DMS153 treated with DMSO at 0.1 percent for 48 hours (cell line): ENCODE data around the gene BID.
"Not testable (repeated sequence)": the region's sequence is repeated elsewhere in the genome, so short reads cannot be mapped to it uniquely, and the experiment has no call there.

ENCODE experiments used
- DNase-seq: peaks from one replicate; lab custom pipeline; 2025; ENCODE audit not compliant: unreplicated experiment; lab: John Stamatoyannopoulos, UW

The BID gene

GRCh38 chr22:17770180-17771077 lies 3.8 kb downstream of the BID start:
- no peak for DNase-seq

DNA sequence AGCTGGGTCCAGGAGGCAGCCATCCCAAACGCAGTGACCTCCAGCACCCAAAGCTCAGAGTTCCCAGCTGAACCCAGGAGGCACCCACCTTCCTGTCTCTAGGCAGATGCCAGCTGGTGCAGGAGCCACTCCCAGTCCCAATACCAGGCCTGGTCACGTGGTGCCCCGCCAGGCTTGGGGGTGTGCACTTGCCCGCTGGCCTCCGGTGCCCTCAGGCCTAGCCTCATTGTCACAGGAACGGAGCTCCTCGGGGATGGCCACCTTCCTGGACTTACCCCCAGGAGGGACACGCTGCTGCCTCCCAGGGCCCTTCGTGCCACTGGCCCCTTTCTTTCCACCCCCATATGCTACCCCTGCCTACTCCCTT lies 4.6 kb downstream of the BID start:
- DNase-seq: no peak

DNA sequence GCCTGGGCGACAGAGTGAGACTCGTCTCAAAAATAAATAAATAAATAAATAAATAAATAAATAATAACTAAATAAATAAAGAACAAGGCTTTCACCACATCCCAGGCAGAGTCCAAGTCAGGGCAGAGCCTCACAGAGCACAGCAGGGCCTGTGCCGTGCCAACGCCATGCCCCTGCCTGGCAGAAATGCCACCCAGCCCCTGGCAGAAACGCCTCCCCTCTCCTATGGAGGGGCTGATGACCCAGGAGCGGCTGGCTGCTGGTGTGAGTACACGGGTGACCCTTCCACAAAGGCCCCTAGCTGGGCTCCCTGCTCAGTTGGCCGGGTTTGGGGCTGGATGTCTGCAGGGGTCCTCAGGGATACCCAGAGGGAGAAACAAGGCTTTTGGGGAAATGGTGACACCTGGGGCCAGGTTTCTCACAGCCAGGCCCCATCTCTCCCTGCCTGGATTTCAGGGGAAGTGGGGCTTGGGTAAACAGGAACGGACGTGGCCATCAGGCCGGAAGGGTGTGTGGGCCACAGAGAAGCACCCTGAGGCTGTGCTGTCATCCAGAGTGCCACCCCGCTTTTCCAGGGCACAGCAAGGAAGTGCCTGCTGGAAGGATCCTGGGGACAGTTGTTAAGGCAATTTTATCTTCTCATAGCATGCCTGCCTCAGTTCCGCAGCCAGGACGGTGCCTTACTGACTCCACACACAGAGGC lies 5.1 kb downstream of the BID start:
- DNase-seq: no peak

DNA sequence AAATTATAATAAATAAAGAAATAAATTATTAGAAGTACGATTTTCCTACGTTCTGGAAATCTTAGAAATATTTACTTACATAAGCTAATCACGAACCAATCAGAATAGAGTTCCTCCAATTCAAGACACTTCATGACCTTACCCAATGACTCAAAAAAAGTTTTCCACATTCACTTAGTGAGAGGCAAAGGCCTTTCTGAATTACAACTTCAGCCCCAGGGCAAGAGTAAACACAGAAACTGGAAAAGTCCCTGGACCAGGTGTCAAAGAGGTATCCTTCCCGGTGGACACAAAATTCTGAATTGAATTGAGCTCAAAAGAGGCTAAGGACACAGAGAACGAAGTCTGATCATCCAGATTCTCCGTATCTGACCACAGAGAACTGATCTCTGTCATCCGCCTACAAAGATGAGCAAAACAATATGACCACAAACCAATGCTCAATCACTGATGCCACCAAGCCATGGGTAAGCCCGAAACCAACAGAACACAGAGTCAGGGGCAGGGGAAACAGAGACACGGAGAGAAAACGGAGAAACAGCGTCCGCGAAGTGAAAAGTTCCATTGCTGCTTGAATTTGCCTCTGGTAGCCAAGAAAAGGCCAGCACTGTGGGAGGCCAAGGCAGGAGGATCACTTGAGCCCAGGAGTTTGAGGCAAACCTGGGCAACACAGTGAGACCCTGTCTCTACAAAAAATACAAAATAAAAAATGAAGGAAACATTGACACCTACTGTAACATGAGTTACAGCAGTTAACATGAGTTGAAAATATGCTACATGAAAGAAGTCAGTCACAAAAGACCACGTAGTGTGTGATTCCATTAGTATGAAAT lies 6.8 kb downstream of the BID start:
- DNase-seq: no peak

DNA sequence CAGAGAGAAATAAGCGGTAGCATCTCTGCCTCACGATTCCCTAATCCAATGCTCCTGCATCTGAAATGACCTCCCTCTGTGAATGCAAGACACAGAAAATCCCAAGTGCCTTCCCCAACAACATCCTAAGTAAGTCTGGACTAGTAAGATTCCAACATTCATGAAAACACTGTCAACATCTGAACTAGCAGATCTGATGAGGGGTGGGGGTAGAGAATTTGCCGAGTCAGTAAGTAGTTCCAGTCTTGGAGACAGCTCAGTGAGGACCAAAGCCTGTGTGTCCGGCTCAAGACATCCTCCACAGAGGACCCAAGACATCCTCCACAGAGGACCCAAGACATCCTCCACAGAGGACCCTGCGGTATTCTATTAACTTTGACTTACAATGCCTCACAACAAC lies 9.4 kb downstream of the BID start:
- DNase-seq: not testable (repeated sequence)

- DNase-seq: no peak
These were observed 10.2 kb downstream of the BID start for GRCh38 chr22:17764036-17764435.

DNA sequence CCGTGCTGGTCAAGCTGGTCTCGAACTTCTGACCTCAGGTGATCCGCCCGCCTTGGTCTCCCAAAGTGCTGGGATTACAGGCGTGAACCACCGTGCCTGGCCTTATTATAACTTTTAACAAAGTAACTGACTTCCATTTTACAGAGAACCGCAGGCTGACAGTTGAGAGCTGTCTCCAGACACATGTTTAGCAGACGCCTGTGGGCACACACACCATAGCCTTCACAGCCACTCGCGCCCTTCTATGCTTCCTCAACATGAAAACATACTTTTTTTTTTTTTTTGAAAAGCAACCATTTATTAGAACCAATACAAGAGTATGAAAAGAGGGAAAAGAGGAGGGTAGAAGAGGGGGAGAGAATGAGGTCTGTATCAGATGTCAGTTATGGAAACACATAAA lies 10.8 kb downstream of the BID start:
- DNase-seq: not testable (repeated sequence)

- no peak for DNase-seq
These were observed 13.2 kb downstream of the BID start for GRCh38 chr22:17761138-17761488.

DNA sequence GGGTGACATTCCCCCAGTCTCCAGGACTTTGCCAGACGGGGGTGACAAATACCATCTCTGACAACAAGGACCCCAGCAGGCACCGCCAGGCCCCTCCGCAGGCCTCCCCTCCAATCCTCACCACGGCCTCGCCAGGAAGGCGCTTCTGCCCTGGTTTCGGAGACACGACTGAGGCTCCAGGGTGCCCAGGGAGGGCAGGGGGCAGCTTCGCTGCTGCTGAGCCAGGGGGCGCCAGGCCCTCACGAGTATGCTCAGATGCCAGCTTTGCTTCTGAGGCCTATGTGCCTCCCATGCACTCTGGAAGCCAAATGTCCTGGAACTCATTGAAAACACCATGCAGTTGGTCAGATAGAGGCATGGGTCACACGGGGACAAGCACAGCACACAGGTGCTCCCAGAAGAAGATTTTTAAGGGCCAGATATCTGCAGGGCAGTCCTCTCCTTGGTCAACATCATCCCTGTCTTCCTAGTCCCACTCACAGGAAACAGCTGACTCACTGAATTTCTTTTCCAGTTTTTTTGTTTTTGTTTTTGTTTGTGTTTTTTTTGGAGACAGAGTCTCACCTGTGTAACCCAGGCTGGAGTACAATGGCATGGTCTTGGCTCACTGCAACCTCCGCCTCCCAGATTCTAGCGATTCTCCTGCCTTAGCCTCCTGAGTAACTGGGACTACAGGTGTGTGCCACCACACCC lies 19.9 kb downstream of the BID start:
- no peak for DNase-seq

- no peak for DNase-seq
These were observed 20.8 kb downstream of the BID start for GRCh38 chr22:17753401-17753989.

DNA sequence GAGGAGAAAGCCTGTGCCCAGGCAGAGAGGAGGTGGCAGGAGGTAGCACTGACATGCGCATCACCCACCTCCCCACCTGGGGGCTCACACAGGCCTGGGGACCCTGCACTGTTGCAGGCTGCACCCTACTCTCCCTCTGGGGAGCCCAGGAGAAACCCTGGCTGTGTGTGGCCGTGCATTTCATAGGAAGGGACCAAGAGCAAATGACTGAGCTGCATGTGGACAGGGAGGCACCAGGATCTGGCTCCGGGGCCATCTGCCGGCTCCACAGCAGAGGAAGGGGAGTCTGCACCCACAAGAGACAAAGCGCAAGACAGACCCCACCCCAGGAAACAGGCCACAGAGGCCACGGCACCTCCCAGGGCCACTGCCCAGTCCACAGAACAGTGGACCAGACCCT lies 22.7 kb downstream of the BID start:
- no peak for DNase-seq

- DNase-seq: no peak
These were observed 24.5 kb downstream of the BID start for GRCh38 chr22:17749605-17750395.

- DNase-seq: no peak
These were observed 25.5 kb downstream of the BID start for GRCh38 chr22:17748555-17749353.

GRCh38 chr22:17746916-17747315 lies 27.4 kb downstream of the BID start:
- no peak for DNase-seq

- no peak for DNase-seq
These were observed 29.8 kb downstream of the BID start for GRCh38 chr22:17744430-17744829.

DNA sequence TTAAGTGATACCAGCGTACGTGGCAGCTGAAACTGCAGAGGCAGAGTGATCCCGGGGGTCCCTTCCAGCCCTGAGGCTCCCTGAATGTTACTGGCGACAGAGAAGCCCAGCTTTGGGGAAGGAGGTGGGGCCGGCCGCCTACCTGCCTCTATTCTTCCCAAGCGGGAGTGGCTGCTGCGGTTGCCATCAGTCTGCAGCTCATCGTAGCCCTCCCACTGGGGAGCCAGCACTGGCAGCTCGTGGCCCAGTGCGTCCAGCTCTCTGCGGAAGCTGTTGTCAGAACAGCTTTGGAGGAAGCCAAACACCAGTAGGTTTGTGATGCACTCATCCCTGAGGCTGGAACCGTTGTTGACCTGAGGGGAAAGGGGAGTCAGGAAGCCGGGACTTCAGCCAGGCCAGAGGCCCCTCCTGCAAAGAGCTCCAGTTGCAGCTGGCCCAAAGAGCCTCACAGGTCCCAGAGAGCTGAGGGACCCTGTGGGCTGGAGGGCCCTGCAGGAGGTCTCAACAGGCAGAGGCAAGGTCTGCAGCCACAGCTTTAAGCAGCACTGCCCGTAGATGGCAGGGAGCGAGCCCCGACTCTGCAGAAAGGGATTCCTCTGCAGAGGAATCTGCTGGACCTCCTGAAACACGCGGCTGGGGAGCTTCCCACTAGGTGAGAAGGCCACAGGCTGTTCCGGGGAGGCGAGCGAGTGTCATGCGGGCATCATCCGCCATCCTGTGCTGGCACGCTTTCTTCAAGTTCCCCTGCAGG lies 30.4 kb downstream of the BID start:
- no peak for DNase-seq

DNA sequence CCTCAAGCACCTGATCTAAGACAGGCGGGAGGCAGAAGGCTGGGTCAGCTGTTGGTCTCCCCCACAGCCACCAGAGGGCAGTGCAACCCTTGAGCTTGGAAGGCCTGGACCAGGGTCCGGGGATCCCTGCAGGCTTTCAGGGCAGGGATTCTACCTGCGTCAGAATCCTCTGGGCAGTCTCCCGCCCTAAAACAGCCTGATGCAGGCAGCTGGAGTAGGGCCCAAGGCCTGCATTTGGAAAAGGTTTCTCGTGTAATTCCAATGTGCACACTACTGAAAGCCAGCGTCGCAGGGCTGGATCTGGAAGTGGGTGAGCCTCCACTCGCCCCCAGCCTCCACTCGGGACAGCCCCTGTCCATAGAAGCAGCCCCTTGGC lies 31.8 kb downstream of the BID start:
- DNase-seq: peak; percentile 32

DNA sequence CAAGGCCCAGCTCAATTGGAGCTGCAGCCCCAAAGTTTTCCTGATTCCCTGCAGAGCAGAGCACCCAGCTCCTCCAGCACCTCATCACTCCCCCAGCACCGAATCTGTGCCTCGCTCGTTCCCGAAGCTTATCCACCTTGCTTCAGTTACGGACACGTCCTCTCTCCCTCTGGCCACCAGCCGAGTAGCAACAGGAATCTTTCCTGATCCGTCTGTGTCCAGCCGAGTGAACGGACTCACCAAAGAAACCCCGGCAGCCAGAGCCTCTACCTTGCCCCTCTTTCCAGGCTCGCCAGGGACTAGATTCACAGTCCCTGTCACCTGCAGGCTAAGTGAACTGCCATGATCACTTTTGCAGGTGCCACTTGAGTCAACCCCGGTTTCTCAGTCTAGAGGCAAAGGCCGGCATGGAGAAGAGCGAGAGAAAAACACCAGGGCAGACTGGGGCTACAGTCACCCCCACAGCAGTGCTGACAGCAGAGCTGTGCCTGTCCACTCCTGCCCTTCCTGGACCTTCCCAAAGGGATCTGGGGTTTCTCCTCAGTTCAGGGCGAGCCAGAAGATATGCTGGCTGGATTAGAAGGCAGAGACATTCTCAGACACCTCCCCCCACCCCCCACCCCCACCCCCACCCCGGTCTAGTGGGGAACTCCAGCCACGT lies 32.3 kb downstream of the BID start:
- DNase-seq: no peak
